DOHH2 (cell line): ENCODE data around the gene NAV2.

ENCODE experiments used
- H3F3A ChIP-seq: fragments of 200-600 bp; sonication (generic), shearing (Covaris generic); 2 replicates; pipeline ENCODE4 v1.6.0; 2016; ENCODE audit warnings: antibody characterized with exemption, mild to moderate bottlenecking; ENCODE audit not compliant: control insufficient read depth, insufficient read depth
- H3K27ac ChIP-seq: fragments of 200-600 bp; sonication (generic); 2 replicates; pipeline ENCODE4 v1.5.1; 2014; ENCODE audit warnings: low read depth, mild to moderate bottlenecking, low read length, moderate library complexity
- H3K27me3 ChIP-seq: fragments of 200-600 bp; sonication (generic); 2 replicates; pipeline ENCODE4 v1.6.1; 2014; ENCODE audit warnings: mild to moderate bottlenecking, low read length, mixed read lengths; ENCODE audit not compliant: control insufficient read depth
- H3K36me3 ChIP-seq: fragments of 200-600 bp; sonication (generic); 2 replicates; pipeline ENCODE4 v1.6.1; 2014; ENCODE audit warnings: mild to moderate bottlenecking, low read length, moderate library complexity, mixed read lengths; ENCODE audit not compliant: control insufficient read depth
- H3K4me1 ChIP-seq: fragments of 200-600 bp; sonication (generic); 2 replicates; pipeline ENCODE4 v1.6.1; 2014; ENCODE audit warnings: mild to moderate bottlenecking, low read length, mixed read lengths; ENCODE audit not compliant: control insufficient read depth
- H3K4me2 ChIP-seq: fragments of 200-600 bp; sonication (generic); 2 replicates; pipeline ENCODE4 v1.6.0; 2014; ENCODE audit warnings: mild to moderate bottlenecking, low read length, moderate library complexity
- H3K4me3 ChIP-seq: fragments of 200-600 bp; sonication (generic); 2 replicates; pipeline ENCODE4 v1.5.1; 2014; ENCODE audit warnings: mild to moderate bottlenecking, low read length, mixed read lengths
- H3K79me2 ChIP-seq: fragments of 200-600 bp; sonication (generic); 2 replicates; pipeline ENCODE4 v1.6.1; 2014; ENCODE audit warnings: mild to moderate bottlenecking, low read length, mixed read lengths; ENCODE audit not compliant: control insufficient read depth
- H3K9me2 ChIP-seq: fragments of 200-600 bp; sonication (generic); replicated peaks from 2 replicates; pipeline ENCODE4 v1.6.1; 2014; ENCODE audit warnings: mild to moderate bottlenecking, low read length, mixed read lengths; ENCODE audit not compliant: control insufficient read depth
- H3K9me3 ChIP-seq: fragments of 200-600 bp; sonication (generic); 2 replicates; pipeline ENCODE4 v1.6.1; 2014; ENCODE audit warnings: antibody characterized with exemption, low read length, mixed read lengths; ENCODE audit not compliant: control insufficient read depth, insufficient read depth
- H4K20me1 ChIP-seq: fragments of 200-600 bp; sonication (generic); 2 replicates; pipeline ENCODE4 v1.6.0; 2014; ENCODE audit warnings: low read depth, mild to moderate bottlenecking, antibody characterized with exemption, low read length, moderate library complexity; ENCODE audit not compliant: control insufficient read depth, insufficient read depth
- EZH2phosphoT487 ChIP-seq: fragments of 200-600 bp; sonication (generic); IDR thresholded peaks from 2 replicates; pipeline ENCODE4 v1.6.1; 2017; ENCODE audit warnings: borderline replicate concordance, mild to moderate bottlenecking, antibody characterized with exemption, low read length, moderate library complexity, mixed read lengths
- TF ChIP-seq, protein P1 (sequence below): fragments of 200-600 bp; sonication (generic); IDR thresholded peaks from one replicate; pipeline ENCODE4 v1.5.1; 2014; ENCODE audit warnings: antibody characterized with exemption, mild to moderate bottlenecking, low read depth, low read length; ENCODE audit not compliant: poor library complexity, severe bottlenecking

NAV2 gene

DNA sequence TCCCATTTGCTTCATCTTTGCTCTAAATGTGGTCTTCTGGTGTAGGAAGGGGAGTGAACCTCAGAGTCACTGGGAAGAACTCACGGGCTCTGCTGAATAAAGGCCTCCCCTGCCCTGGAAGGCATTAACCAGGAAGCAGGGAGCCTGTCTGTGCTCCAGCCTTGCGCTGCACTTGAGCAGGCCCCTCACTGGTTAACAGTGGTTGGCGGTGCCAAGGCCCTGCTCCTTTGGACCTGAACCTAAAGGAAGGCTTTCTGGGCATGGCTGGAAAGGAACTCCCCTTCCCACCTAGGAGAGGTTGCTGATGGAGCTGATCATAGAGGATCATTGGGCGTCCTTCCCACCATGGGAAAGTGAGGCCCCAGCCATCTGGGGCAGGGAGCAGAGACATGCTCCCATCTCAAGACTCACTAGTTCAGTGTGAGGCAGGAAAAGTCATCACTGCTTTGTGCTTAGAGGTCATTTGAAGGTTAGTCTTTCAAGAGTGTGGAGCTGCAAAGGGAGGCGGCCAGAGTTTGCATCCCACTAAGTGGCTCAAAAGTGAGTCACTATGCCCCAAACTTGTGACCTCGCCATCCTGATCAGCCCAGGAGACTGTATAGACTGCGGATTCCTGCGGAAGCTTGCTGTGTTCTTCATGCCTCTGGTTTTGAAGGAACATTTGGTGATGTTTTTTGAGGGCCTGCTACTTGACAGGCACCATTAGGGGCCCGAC lies 397.3 kb downstream of the NAV2 start:
- no peak for TF ChIP-seq EZH2phosphoT487
- TF ChIP-seq, protein P1, sequence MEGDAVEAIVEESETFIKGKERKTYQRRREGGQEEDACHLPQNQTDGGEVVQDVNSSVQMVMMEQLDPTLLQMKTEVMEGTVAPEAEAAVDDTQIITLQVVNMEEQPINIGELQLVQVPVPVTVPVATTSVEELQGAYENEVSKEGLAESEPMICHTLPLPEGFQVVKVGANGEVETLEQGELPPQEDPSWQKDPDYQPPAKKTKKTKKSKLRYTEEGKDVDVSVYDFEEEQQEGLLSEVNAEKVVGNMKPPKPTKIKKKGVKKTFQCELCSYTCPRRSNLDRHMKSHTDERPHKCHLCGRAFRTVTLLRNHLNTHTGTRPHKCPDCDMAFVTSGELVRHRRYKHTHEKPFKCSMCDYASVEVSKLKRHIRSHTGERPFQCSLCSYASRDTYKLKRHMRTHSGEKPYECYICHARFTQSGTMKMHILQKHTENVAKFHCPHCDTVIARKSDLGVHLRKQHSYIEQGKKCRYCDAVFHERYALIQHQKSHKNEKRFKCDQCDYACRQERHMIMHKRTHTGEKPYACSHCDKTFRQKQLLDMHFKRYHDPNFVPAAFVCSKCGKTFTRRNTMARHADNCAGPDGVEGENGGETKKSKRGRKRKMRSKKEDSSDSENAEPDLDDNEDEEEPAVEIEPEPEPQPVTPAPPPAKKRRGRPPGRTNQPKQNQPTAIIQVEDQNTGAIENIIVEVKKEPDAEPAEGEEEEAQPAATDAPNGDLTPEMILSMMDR: no peak
- no peaks in the 10 kb centered on the region for H3K36me3 ChIP-seq

DNA sequence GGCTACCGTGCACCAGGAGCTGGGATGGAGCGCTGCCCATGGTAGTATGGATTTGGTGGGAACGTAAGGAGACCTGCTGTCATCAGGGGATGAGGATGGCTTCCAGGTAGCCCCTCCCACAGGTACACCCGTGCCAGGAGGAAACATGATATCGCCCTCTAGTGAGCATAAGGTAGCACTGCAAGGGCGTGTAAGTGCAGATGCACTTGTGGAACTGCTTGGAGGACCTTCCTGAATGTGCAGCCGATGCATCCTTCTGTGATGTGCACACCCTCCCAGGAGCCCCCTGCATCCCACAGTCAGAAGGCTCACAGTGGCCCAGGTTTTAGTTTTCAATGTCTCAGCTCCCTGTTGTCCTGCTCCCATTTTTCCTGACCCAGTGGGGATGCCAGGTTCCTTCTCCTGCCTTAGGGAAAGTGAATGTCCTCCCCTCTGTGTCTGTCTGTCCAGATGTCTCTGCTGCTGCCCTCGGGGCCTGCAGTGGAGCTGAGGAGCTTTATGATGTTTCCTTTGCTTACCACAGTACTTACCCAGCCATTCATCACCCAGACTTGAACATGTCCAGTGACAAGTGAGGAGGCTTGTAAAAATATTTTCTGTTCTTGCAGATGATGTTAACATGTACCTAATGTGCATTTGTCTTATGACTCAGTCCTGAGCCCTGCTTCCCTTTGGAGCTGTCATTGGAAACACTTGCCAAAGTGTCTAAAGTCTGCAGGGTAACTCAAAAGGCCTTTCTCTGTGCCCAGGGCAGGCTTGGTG lies 398.5 kb downstream of the NAV2 start:
- H3K9me3 ChIP-seq: no peaks in the 10 kb centered on the region
- H3K4me2 ChIP-seq: no peak overlapping the region
- H3K36me3 ChIP-seq: no peaks in the 10 kb centered on the region

More for the DNA sequence above, 397.3 kb downstream of the NAV2 start:
- Histone ChIP-seq H3K9me3 (no peaks in the 10 kb centered on the region), H3K4me3 (no peak overlapping the region), H3K79me2 (no peaks in the 10 kb centered on the region), H4K20me1 (no peaks in the 10 kb centered on the region), H3K27me3 (no peaks in the 10 kb centered on the region), H3F3A (no peaks in the 10 kb centered on the region), H3K9me2 (no peaks in the 10 kb centered on the region), H3K4me2 (no peak overlapping the region), H3K4me1 (no peaks in the 10 kb centered on the region), H3K27ac (no peak overlapping the region)

DNA sequence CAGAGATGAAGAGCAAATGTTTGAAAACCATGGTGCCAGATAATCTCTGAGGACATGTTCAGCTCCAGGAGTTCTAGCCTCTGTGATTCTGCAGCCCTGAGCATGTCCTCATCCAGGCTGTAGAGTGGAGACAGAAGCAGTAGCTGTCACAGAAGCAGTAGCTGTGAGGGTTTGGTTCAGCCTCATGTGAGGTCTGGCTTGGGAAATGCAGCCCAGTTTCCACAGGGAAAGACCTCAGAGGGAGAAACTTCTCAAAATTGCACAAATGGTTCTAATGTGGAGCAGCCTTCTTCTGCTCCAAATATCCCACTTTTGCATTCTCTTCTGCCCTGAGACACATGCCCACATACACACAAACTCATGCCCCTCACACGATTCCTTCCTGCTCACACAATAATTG lies 399.2 kb downstream of the NAV2 start:
- no peaks in the 10 kb centered on the region for H3K9me3 ChIP-seq
- no peaks in the 10 kb centered on the region for H3K9me2 ChIP-seq
- H4K20me1 ChIP-seq: no peaks in the 10 kb centered on the region
- no peaks in the 10 kb centered on the region for H3F3A ChIP-seq
- no peaks in the 10 kb centered on the region for H3K36me3 ChIP-seq
- H3K27me3 ChIP-seq: no peaks in the 10 kb centered on the region
- H3K4me1 ChIP-seq: no peaks in the 10 kb centered on the region
- no peak overlapping the region for H3K4me2 ChIP-seq
- H3K4me3 ChIP-seq: no peak overlapping the region
- H3K27ac ChIP-seq: no peak overlapping the region
- H3K79me2 ChIP-seq: no peaks in the 10 kb centered on the region
- TF ChIP-seq EZH2phosphoT487: no peak

More for the DNA sequence above, 398.5 kb downstream of the NAV2 start:
- H3K27ac ChIP-seq: no peak overlapping the region
- TF ChIP-seq EZH2phosphoT487: no peak
- TF ChIP-seq, protein P1: peak; percentile 90
- no peaks in the 10 kb centered on the region for H3K79me2 ChIP-seq
- no peaks in the 10 kb centered on the region for H3K27me3 ChIP-seq
- H4K20me1 ChIP-seq: no peaks in the 10 kb centered on the region
- H3K4me3 ChIP-seq: no peak overlapping the region
- H3F3A ChIP-seq: no peaks in the 10 kb centered on the region
- H3K9me2 ChIP-seq: no peaks in the 10 kb centered on the region
- no peaks in the 10 kb centered on the region for H3K4me1 ChIP-seq
